NCI-H2029 treated with DMSO at 0.1 percent for 48 hours (cell line): ENCODE measurements around the gene WEE2.
A peak's percentile ranks its signal among the peaks of the same experiment; 100 is the strongest.

Experiments
- DNase-seq: peaks from one replicate; lab custom pipeline; 2025; lab: John Stamatoyannopoulos, UW

WEE2 gene

DNA sequence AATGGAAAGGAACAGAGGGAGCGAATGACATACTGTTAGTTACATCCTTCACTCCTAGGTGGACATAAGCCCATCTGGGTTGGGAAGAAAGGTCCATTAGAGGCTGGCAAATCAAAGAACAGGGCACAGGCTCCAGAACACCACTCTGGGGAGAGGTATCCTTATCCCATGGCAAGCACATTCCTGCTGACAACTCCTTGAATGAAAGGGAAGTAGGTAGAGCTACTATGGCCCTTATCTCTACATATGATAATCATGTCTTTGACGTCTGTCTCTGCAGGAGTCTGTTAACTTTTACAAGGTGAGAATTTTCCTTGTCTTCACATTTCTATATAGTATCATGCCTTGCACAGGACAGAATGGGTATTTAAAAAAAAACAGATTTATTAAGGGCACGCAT, 16.6 kb upstream of the WEE2 start:
- DNase-seq = no peak

DNA sequence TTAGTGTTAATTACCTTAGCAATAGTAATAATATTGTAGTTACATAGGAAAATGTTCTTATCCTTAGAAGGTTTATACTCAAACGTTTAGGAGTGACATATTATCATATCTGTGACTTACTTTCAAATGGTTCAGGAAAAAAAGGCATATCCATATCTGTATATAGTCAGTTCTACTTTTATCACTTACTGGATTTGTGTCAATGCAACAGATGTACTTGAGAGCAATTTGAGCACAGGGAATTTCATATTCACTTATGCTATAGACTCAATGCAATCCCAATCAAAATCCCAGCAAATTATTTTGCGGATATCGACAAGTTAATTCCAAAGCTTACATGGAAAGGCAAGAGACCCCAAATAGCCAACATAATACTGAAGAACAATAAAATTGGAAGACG, 16.2 kb upstream of the WEE2 start:
- DNase-seq = no peak

DNA sequence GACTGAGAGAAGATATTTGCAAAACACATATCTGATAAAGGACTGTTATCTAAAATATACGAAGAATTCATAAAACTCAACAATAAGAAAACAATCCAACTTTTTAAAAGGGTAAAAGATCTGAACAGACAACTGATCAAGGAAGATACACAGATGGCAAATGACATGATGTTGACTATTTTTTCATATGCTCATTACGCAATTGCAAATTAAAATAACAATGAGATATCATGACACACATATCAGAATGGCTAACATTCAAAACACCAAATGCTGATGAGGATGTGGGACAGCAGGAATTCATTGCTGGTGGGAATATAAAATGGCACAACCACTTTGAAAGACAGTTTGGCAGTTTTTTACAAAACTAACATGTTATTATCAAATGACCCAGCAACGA, 15.1 kb upstream of the WEE2 start:
- DNase-seq = no peak

- peak; percentile 52 for DNase-seq
These were observed 12.3 kb upstream of the WEE2 start for GRCh38 chr7:141695803-141696289.

DNA sequence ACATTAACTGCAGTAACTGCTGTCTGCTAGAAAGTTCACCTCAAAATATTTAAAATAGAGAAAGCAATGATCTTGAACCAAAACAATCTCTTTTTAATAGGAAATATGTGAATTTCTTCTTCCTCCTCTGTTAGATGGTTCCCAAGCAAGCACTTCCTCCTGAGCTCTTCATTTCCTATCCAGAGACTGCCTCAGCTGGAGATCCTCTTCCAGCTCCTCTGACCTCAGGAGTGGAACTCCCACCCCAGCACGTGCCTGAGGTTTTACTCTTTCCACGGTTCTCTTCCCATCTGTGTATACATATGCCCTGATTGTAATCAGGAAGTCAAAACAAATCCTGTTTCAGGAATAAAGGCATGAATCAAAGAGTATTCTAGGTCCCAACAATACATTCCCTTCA, 11.8 kb upstream of the WEE2 start:
- no peak for DNase-seq

DNA sequence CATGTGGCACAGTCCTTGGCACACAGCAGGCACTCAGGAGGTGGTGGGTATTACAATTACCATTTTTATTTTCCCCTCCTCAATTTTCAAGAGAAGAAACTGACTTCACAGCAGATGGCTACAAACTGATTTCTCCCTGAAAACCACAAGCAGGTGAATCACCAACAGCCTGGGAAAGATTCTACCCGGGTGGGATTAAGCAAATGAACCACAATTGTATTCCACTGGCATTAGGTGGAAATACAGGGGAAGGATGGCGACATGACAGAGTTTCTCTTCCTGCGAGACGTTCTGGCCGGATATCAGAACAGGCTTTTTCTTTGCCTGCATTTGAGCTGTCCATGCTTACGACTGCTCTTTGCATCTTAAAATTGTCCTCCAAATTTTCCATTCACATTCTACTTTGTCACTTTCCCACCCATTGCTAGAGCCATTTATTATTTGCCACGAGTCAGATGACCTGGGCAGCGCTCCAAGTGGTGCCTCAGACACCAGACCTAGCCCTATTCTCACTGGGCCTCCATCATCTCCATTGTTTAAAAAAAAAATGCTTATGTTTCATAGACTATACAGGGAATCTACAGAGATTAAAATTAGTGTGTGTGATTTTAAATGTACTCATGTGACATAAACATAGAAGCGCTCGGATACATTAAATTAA, 10.8 kb upstream of the WEE2 start:
- no peak for DNase-seq

DNA sequence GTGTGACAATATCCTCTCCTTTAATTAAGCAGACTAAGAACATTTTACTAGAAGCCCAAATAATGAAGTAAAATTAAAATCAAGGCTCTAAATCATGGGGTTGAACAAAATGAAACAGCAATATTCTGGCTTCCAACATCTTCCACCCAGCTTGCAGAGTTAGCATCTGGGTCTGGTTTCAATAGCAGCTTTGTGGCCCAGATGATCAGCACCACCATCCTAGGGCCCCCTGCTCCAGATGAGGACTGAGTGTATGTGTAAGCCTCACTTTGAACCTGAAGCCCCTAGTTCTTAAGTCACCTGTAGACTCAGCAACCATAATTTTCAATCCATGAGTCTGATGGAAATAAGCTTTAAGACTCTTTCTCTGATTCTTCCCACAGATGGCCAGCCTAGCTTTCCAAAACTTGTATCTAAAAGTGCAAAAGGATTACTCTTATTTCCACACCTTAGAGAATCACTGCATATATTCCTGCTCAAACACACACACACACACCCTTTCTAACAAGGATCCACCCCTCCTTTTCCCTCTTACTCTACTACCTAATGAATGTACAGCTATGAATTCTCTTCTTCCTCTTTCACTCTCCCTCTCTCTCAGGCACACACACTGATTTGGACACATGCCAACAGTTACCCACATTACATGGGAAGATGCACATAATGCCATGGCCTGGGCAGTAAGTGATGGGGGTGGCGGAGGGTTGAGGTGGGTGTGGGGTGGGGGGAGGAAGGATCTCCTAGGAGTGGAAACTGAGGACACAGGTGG, 9.7 kb upstream of the WEE2 start:
- peak; percentile 39 for DNase-seq

GRCh38 chr7:141699860-141700259, 8.3 kb upstream of the WEE2 start:
- DNase-seq = no peak

DNA sequence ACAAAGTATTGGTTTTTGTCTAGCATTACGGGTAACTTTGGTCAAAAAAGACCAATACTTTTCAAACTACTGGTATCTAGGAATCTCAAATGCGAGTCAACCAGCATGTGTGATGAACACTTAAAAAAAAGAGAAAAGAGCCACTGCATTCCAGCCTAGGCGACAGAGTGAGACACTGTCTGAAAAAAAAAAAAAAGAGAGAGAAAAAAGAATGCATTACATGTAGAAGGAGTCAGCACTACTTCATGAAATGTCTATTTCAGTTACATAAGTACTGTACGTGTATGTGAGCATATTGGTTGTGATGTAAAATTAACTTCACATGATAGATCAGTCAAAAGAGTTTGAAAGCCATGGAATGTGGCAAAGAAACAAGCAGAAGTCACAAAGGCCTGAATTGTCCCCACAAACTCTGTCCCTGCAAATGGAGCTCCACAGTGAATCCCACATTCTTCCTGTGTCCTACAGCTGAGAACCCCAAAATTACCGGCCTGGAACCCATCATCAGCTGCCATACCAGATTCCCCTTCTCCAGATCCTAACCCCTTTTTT, 7.8 kb upstream of the WEE2 start:
- no peak for DNase-seq

- no peak for DNase-seq
These were observed 7.2 kb upstream of the WEE2 start for GRCh38 chr7:141700848-141701371.

- DNase-seq = no peak
These were observed 6.6 kb upstream of the WEE2 start for GRCh38 chr7:141701489-141702046.

GRCh38 chr7:141702047-141702567, 6.0 kb upstream of the WEE2 start, which contains the start of gene DENND11:
DENND11 (minus strand) TSS chr7:141702166; CDS start chr7:141702153, 13 bp downstream.
- peak; percentile 40 for DNase-seq

- DNase-seq = no peak
These were observed 5.3 kb upstream of the WEE2 start for GRCh38 chr7:141702892-141703291.

DNA sequence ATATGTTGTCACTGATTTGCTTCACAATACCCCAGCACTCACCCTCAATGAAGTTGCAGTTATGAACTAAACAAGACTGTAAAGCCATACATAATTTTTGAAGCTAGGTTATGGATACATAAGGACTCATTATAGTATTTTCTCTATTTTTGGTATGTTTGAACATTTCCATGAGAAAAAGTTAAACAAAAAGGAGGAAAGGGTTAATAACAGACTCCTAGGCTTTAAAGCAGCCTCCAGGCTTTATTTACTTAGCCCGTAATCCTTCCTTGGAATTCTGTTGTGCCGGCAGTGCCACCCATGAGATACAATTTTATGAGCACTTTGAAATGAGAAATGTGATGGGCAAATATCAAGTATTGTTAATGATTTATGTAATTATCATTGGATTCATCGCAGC, 4.0 kb upstream of the WEE2 start:
- no peak for DNase-seq

GRCh38 chr7:141704741-141705140, 3.4 kb upstream of the WEE2 start:
- DNase-seq = no peak

DNA sequence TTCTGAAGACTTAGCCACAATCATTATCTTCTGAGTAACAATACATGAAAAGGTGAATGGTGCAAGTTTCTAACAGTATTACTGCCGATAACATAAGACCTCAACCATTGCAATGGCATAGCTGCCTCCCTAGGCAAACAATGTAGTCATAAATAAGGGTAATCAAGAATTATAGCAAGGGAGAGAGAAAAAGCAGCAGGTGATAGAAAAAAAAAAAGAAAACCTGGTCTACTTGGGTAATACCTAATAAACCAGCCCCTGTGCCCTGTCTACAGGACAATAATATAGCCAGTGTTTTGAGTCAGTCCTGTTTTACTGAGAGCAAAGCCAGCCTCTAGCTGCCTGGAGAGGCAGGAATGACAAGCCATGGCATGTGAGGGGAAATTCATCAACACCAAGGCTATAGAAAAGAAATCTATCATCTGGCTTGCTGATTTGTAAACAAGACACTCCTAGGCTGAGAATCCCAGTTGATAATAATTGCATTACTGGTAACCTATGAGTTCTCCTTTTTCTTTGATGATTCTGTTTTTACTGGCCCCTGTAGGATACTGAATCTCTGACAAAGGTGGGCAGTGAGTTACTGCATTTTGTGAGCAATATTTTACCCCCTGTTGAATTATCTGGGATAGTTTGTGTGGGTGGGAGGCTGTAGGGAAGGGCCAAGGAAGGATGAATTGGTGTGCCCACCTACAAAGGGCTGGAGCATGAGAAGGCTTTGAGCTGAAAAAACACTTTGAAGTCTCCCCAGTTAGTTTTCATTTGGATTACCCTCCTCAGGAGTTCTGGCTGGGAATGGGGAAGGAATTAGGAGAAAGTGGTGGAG, 1.7 kb upstream of the WEE2 start:
- DNase-seq = no peak

- DNase-seq = no peak
These were observed 1.2 kb downstream of the WEE2 start for GRCh38 chr7:141709318-141709717.

DNA sequence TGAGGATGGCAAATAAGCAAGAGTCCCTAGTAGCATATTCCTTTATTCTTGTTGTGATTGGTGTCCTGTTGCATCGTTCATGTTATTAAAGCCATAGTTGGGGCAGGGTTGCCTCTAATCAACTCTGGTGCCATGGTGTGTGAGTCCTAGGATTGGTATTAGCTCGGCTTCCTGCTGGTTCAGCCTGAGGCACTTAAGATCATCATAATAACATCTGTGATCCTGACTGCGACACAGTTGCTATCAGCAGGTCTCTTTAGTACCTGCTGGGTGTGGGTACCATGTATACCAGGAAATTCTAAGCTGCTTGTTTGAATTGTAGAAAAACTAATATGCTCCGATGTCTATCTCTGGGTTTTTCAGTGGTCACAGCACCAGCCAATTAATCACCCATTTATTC, 1.6 kb downstream of the WEE2 start:
- DNase-seq = no peak

DNA sequence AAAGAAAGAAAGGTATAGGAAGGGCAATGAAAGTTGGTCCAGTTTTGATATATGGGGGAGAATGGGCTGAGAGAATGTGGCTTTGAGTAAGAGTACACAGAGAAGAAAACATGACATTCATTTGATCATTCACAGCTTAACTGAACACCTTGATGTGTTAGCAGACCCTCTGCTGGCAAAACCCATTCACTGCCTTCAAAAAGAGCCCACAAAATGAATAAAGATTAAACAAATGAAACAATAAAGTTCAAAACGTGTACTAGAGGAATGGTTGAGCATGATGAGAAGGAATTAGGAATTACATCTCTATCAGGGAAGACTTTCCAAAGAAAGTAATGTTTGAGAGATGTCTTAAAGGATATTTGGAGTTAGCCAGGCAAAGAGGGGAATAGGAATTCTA, 2.1 kb downstream of the WEE2 start:
- DNase-seq = no peak

DNA sequence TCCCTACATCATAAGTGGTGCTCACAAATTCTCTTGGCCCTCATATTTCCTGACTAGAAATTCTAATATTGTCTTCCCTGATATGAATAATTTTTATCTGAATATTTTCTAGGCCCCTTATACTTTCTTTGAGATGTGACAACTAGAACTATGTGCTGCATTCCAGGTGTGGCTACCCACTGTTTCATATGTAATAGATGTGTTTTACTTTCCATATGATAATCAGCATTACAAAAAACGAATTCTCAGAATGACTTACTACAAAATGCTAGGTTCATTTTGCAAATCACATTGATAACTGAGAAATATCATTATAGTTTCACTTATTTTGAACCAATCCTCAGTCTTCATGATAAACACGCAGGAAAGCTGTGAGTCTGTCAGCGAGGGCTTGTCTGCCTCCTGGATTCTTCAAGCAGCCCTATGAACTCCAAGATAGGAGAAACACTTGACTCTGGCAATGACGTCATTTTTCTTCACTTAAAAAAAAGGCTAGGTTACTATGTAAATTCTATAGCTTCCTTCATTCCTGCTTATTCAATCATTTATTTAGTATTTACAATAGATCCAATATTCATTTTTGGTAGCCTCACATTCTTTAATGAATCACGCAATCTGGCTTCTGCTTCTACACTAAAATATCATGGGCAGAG, 4.6 kb downstream of the WEE2 start:
- no peak for DNase-seq

GRCh38 chr7:141713890-141714289, 5.7 kb downstream of the WEE2 start:
- DNase-seq = no peak
